Stimulated activated CD4-positive, alpha-beta T cell treated with anti-CD3 and anti-CD28 coated beads, Interleukin-12 subunit alpha, Interleukin-12 subunit beta, amount 100 ng/mL, for 4 hours (primary cell): ENCODE data around the gene EFHB.
"Not testable (repeated sequence)": the region's sequence is repeated elsewhere in the genome, so short reads cannot be mapped to it uniquely, and the experiment has no call there.

ENCODE experiments used
- DNase-seq: peaks from one replicate; pipeline ENCODE4 v3.0.0-alpha.2; 2020

Gene EFHB, protein sequence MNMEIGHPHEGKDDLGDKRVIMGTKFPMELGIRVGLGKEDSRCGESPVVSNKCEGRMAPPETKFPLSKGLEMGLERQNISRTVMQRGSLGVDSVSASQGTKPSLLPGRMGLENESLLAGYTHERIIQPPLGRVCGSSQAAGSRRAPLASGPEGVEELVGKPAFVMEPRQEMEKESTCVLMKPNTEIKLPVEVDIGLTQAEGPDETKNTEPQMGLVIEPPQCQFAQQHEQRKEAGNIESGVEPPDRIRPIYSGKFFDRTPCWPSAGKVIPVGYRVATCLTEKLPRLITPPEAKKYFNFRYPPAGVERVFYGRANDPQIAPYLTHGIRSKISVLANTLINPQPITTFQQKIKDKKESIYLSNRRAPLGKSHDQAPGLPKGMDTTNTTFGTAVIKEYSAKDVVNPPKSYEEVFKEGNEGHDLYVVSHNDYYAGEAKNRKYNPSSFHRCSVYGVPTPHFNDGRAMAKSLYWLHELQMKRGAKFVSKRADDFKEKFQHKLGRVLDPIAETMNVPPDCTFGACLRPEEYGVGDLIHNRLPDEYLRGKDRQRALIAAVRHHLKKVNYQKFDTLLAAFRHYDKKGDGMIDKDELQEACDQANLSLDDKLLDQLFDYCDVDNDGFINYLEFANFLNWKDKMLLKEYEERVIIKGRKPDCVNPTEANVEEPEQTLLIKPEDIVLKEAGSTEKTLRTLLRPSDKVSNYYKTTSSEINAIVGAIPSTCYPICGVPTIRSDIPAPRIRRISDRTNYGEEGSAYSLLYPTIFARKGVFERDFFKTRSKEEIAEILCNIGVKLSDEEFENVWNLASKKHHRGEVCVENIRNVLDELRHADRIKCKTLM

DNA sequence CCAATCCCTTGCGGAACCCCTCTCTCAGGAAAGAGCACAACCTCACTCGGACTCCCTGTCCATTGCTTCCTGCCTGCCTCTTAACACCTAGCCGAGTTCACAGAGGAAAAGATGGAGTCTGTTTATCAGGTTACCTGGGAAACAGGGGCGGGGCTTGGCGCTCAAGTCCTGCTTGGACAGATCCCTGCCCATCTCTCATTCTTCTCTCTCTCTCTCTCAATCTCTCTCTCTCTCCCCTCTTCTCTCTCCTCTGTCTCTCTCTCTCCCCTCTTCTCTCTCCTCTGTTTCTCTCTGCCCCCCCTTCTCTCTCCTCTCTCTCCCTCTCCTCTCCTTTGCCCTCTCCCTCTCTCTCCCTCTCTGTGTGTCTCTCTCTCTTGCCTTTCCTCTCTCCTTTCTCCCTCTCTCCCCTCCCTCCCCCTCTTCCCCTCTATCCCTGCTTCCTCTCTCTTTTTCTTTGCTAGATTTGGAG is at the start of gene EFHB:
TSS of gene EFHB (minus strand) at position 120 of the 469 bp plus-strand sequence. CDS start 199 bp downstream, outside the sequence.
- DNase-seq = no peak

DNA sequence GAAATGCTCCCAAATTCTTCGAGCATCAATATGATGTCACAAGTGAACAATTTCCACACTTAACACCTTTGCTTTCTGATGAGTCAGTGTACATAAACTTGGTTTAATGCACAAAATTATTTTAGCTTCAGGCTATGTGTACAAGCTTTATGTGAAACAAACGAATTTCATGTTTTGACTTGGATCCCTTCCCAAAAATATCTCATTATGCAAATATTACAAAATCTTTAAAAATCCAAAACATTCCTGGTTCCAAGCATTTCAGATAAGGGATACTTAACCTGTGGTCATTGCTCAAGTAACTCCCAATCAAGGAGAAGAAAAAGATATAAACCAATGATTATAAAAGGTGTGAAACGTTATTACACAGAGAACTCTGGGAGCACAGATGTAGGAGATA is 38.0 kb upstream of the EFHB start:
- no peak for DNase-seq

DNA sequence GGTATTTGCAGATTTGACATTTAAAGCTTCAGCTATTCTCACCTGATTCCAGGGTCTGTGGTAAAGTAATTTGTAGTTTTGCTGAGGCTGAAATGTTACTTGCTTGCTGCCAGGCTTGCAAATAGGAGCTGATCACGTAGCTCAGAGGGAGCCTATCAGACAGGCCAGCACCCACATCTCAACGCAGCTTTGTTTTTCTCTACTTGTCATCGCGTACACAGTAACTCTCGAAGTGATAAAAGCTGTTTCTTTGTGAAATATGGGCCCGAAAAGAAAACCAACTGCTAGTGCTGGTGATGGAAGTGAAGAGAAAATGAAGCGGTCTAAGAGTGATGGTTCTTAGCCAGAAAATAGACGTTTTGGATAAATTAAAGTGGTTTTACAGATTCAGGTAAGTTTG is 36.3 kb upstream of the EFHB start:
- DNase-seq = no peak

DNA sequence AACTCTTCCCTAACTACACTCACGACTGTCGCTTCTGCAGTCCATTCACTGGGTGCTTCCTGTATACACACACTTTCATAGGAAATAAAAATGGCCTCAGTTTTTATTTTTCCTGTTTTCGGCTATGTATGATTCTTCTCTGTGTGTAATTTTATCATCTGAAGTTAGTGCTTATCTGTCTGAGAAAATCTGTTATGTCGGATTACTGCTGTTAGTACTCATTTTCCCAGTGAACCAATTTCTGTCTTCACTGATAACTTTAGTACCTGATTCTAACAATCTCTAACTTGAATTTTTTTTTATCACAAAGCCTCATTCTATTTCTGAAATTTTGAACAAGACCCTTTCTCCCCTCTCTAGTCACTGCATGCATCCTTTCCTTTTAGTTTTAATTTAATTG is 33.8 kb upstream of the EFHB start:
- DNase-seq = no peak

DNA sequence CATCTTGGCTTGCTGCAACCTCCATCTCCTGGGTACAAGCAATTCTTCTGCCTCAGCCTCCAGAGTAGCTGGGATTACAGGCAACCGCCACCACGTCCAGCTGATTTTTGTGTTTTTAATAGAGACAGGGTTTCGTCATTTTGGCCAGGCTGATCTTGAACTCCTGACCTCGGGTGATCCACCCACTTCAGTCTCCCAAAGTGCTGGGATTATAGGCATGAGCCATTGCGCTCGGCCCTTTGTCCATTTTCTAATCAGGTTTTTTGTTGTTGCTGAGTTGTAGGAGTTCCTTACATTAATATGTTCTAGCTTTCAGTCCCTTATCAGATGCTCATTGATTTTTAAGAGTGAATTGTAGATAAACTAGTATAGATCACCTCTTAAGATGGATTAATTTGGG is 33.2 kb upstream of the EFHB start:
- DNase-seq = no peak

DNA sequence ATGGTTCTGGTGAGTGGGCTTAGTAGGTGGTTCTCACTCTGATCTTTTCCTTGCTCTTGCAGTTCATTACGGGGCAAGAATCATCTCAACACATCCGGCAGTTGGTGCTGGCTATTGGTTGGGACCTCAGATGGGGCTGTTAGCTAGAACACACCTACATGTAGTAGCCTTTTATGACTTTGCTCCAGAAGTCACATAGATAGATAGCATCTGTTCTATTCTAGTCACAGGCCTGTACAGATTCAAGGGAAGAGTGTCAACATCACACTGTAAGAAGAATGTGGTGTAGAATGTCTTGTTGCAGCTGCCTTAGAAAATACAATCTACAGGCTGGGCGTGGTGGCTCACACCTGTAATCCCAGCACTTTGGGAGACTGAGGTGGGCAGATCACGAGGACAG is 27.9 kb upstream of the EFHB start:
- no peak for DNase-seq

DNA sequence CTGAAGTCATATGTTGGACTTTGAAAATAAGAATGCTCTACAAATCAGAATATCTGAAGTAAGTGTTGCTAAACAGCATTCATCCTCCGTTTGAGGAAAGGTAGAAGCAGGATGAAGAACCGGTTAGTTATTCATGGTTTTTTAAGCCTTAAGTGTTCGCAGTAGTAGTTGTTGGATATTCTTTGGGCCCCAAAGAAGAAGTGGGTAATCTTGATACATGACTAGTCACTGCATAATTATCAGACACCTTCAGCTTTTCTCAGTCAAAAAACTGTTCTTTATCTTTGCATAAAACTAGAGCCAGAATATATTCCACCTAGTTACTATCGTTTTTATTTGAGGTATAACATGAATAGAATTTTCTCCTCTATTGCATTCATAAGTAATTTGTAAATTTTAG is 26.7 kb upstream of the EFHB start:
- DNase-seq = no peak

DNA sequence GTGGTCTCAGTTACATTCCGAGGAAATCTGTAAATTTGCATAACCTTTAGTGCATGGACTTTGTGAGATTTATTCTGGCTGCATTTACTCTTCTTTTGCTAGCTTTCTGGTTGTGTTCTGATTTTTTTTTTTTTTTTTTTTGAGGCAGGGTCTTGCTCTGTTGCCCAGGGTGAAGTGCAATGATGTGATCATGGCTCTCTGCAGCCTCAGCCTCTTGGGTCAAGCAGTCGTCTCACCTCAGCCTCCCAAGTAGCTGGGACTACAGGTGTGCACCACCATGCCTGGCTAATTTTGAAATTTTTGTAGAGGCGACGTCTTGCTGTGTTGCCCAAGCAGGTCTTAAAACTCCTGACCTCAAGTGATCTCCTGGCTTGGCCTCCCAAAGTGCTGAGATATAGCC is 25.5 kb upstream of the EFHB start:
- no peak for DNase-seq

DNA sequence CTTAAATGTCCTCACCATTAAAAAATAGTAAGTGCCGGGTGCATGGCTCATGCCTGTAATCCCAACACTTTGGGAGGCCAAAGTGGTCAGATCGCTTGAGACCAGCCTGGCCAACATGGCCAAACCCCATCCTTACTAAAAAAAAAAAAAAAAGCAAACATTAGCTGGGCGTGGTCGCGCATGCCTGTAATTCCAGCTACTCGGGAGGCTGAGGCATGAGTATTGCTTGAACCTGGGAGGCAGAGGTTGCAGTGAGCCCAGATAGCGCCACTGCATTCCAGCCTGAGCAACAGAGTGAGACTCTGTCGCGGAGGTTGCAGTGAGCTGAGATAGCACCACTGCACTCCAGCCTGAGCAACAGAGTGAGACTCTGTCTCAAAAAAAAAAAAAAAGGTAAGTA is 23.3 kb upstream of the EFHB start:
- not testable (repeated sequence) for DNase-seq

DNA sequence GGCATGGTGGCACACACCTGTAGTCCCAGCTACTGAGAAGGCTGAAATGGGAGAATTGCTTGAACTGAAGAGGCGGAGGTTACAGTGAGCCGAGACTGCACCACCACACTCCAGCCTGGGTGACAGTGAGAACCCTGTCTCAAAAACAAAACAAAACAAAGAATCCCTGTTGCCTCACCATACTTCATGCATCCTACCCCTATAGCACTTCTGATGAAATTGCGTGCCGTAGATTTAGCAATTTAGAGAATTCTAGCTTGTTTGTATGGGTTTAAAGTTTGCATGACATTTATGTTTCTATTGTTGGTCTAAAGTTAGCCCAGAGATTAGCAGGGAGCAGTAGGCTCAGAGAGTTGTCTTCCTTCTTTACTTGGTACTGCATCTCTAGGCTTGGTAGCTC is 20.7 kb upstream of the EFHB start:
- no peak for DNase-seq

DNA sequence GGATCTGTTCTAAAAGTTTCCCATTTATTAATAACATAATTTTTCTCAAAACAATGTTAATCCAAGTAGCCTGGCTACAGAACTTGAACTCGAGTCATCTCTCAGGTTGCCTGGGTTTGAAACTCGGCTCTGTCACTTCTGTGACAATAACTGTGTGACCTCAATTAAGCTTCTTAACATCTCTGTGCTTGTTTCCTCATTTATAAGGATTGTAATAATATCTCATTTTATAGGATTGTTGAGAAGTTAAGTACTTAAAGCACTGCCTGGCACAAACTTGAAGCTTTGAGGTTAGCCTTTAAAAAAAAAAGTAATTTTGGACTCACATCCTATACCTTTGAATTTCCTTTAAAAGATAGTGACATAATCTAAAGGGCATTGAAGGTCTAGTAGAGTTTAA is 16.3 kb upstream of the EFHB start:
- no peak for DNase-seq

DNA sequence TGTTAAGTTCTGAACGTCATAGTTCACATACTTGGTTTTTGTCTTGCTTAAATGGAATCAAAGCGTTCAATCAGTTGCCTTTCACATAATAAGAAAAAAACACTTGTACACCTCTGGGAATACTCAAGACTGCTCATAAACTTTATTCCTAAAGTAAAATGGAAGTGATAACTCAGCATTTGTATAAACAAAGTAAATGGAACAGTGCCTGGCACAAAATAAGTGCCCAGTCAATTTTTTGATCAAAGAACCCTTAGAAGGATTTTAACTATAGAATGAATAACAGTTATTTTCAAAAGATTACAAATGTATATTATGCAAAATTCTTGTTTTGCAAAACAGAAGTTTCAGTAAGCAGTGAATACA is 14.2 kb upstream of the EFHB start:
- no peak for DNase-seq

DNA sequence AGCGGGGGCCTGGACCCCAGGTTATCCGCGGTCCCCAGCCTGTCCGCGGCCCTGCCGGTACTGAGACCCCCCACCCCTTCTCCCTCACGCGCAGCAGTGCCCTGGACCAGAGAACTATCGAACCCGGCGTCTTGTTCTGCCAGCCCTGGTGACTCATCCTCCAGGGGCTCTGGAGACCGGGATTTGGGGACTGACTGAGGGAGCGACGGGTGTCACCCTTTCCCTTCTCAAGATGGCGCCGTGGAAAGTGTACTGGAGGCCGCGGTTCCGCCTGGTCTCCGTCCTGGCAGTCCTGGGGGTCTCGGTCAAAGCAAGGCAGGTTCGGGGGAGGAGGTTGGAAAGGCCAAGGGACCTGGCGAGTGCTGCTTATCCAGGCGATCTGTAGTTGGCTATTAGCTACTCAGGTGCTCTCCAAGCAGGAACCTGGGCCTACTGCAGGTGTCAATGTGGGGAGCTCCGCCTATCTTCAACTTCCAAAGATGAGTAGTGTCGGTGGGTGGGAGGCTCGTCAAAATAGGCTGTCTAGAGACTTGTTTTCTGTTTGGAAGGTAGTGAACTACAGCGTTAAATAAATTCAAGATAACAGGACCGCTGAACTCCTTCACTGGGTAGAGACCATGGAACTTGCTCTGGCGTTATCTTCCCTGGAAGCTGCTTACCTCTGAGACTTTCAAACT is 13.7 kb upstream of the EFHB start:
- DNase-seq = peak; percentile 33

DNA sequence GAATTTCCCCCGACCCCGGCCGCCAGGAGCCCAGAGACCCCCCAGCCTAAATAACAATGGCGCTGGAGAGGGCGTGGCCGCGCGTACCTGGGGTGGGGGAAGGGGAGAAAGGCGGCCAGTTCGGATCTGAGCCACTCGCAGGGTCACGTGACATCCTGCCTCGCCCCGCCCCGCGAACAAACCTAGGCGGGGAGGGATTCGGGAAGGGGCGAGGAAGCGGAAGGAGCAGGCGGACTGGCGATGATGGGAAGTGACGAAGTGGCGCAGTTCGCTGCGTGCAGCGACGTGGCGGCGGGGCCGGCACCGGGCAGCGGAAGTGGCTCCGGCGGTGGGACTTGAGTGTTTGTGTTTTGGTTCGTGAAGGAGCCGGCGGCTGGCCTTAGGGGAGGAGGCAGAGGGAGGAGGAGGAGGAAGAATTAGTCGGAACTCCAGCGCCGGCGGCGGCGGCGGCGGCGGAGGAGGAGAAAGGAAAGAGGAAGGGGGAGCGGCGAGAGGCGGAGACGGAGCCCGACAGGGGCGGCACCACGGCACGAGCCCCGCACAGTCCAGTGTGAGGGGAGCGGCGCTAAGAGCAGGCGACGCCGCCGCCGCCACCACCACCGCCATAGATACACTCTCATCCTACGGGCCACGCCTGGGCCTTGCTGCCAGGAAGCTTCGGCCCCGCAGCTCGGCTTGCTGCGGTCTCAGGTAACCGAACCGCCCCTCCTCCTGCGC is 13.0 kb upstream of the EFHB start, which contains the start of gene RAB5A:
TSS of gene RAB5A (plus strand) at position 266 of the 717 bp plus-strand sequence. CDS start 3,802 bp downstream, outside the sequence.
- peak; percentile 96 for DNase-seq

DNA sequence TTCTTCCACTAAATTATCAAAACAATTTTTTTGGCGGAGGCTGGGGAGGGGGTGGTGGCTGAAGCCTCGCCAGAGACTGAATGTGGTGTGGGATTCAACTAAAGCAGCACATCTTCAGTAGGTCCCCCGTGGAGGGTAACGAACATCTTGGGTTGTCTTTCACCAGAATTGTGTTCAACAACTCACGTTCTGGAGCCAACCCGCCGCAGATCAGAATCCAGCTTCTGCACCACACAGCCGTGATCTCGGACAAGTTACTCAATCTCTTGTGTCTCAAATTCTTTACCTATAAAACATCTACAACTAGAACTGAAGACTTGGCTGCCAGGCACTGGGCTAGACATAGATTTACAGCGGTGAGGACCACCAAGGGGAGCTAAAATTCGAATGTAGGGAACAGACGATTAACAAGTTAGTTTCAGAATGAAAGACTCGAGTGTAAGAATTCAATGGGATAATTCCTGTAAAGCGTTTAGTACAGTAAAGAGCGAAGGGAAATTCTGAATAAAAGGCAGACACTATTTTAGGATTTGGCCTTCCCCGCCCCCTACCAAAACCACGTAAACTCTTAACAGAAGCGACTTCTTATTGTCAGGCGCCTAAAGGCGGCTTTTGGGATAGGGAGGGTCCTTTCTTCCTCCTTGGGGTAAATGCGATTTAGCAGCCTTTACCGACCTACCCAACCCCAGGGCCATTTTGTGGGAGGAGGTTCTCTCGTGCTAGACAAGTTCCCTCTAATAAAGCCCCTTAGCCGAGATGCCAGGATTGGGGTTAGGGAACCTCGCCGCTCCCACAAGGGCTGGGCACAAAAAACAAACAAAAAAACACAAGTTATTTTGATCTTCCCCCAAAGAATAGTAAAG is 12.2 kb upstream of the EFHB start:
- no peak for DNase-seq

DNA sequence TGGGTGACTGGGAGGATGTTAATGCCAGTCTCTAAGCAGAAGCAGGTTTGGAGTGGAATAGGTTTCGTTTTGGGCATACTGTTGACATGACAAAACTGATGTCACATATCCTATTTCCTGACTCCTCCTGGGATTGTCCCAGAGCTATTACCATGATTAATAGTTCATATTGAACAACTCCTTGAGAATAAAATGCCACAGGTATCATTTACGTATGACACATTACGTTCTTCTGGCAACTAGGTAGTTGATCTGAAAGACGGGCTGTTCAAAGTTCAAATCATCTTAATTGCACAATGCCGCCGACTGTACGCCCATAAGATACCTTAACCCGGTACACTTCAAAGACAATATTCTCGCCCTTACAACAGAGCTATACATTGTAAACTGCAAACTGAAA is 11.5 kb upstream of the EFHB start:
- DNase-seq = no peak

DNA sequence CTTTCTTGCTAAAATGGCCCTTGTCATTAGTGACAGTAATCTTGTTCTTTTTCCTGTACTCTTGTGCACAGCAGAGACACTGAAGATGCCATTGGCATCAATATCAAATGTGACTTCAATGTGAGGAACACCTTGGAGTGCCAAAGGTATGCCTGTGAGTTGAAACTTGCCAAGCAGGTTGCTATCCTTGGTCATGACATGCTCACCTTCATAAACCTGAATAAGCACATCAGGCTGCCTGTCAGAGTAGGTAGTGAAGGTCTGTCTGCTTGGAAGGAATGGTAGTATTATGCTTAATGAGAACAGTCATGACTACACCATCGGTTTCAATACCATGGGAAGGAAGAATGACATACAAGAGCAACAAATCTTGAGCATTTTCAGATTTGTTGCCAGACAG is 6.6 kb upstream of the EFHB start:
- DNase-seq = no peak

DNA sequence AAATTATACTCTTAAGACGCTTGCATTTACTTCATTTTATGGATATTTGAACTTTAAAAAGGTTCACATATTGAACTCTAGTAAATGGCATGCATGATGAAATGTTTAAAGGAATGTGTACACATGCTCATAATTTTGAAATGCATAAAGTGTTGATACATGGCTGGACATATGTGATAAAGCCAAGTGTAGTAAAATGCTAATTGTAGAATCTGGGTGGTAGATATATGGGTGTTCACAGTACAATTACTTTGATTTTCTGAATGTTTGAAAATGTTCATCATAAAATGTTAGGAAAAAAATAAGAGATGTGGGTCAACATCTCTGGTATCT is 4.2 kb upstream of the EFHB start:
- no peak for DNase-seq

DNA sequence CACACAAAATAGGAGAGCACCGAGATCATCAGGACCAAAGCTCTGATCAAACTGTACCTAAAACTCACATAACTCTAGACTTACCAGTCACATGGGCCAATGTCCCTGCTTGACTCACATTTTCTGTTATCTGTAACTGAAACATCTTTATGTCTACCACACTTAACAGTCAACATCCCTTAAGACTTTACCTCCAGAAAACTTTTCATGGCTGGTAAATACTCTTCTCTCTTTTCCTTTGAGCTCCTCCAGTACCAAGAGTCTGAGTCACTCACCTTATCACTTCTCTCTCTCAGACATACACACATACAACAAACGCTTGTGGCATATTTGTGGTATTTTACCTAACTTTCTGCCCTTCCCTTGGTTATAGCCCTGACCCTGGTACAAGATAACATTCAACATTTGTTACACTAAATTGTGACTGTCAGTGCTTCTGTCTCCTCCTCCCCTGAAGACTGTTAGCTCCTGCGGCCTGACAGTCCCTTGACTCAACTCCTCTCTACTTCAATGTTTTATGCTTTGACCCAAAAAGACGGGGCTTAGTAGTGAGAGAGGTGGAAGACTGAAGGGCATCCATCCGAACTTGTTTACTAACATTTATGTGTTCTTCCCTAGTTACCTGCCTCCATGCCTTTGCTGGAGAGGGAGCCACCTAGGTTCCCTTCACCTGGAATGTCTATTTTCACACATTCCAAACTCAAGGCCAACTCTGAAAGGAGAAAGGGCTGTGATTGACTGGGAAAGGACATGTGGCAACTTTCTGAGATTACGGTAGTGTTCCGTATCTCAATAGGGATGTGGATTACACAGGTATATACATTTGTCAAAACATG is 3.7 kb upstream of the EFHB start:
- no peak for DNase-seq

DNA sequence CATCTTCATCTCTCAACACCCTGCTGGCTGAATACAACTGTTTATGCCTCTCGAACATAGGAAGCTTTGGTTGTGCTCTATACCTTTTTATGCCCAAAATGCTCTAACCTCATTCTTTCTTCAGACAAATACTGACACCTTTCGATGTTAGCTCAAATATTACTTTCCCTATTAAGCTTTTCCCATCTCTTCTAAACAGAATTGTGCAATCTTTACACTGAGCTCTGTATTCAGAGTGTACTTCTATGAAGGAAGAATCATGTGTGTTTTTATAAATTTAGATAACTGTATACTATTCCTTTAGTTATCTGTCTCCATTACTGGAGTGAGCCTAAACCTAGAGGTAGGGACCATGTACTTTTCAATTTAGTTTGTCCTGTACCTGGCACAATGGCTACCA is 1.6 kb downstream of the EFHB start:
- no peak for DNase-seq

DNA sequence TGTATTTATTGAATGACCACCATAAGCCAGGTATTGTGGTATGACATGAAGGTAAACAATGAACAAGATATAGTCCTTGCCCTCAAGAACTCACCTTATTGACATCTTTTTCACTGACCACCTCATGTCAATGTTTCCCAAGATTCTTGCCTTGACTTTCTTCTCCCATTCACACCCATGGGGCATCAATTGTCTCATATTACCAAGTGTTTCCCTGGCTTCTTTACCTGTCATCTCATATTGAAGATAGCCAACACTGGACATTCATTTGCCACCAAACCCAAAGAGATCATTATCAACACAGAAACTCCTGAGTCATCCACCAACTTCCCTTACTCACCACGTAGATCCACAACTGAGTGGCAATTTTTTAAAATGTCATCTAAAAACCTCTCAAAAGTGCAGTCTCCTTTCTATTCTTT is 2.2 kb downstream of the EFHB start:
- DNase-seq = no peak
